ENCODE results near the gene DISP1.
"Not testable (repeated sequence)": the region's sequence is repeated elsewhere in the genome, so short reads cannot be mapped to it uniquely, and the experiment has no call there.

The DISP1 gene

GRCh38 chr1:222798975-222799374, 15.9 kb upstream of the DISP1 start:
- DNase-seq, result no peak

GRCh38 chr1:222801067-222801466, 13.8 kb upstream of the DISP1 start:
- no peak for DNase-seq

- DNase-seq, result no peak
Observed at GRCh38 chr1:222811671-222812070, 3.2 kb upstream of the DISP1 start.

GRCh38 chr1:222813866-222814535, 838 bp upstream of the DISP1 start:
- no peak for DNase-seq

GRCh38 chr1:222815440-222815765, 564 bp downstream of the DISP1 start:
- DNase-seq, result no peak

- DNase-seq, result no peak
Observed at GRCh38 chr1:222817529-222817928, 2.7 kb downstream of the DISP1 start.

GRCh38 chr1:222818171-222818570, 3.3 kb downstream of the DISP1 start:
- DNase-seq, result no peak

GRCh38 chr1:222820171-222820712, 5.4 kb downstream of the DISP1 start:
- DNase-seq, result no peak

- DNase-seq, result no peak
Observed at GRCh38 chr1:222821239-222821638, 6.4 kb downstream of the DISP1 start.

- DNase-seq, result no peak
Observed at GRCh38 chr1:222823695-222824094, 8.9 kb downstream of the DISP1 start.

- DNase-seq, result no peak
Observed at GRCh38 chr1:222824641-222825040, 9.8 kb downstream of the DISP1 start.

- no peak for DNase-seq
Observed at GRCh38 chr1:222828939-222829338, 14.1 kb downstream of the DISP1 start.

- no peak for DNase-seq
Observed at GRCh38 chr1:222829868-222830267, 15.0 kb downstream of the DISP1 start.

- no peak for DNase-seq
Observed at GRCh38 chr1:222833356-222833876, 18.6 kb downstream of the DISP1 start.

GRCh38 chr1:222843469-222844410, 28.9 kb downstream of the DISP1 start:
- DNase-seq, result no peak

- no peak for DNase-seq
Observed at GRCh38 chr1:222844411-222844779, 29.6 kb downstream of the DISP1 start.

GRCh38 chr1:222845763-222846162, 30.9 kb downstream of the DISP1 start:
- DNase-seq, result no peak

GRCh38 chr1:222850550-222850949, 35.7 kb downstream of the DISP1 start:
- not testable (repeated sequence) for DNase-seq

- DNase-seq, result no peak
Observed at GRCh38 chr1:222852326-222852725, 37.5 kb downstream of the DISP1 start.

- DNase-seq, result no peak
Observed at GRCh38 chr1:222861062-222861461, 46.2 kb downstream of the DISP1 start.
